ENCODE measurements around the gene TDRD7.

- TF ChIP-seq E2F1 (CRISPR knock-in tag; IDR thresholded peaks at IDR 0.05), result no peak
- TF ChIP-seq, protein P1, sequence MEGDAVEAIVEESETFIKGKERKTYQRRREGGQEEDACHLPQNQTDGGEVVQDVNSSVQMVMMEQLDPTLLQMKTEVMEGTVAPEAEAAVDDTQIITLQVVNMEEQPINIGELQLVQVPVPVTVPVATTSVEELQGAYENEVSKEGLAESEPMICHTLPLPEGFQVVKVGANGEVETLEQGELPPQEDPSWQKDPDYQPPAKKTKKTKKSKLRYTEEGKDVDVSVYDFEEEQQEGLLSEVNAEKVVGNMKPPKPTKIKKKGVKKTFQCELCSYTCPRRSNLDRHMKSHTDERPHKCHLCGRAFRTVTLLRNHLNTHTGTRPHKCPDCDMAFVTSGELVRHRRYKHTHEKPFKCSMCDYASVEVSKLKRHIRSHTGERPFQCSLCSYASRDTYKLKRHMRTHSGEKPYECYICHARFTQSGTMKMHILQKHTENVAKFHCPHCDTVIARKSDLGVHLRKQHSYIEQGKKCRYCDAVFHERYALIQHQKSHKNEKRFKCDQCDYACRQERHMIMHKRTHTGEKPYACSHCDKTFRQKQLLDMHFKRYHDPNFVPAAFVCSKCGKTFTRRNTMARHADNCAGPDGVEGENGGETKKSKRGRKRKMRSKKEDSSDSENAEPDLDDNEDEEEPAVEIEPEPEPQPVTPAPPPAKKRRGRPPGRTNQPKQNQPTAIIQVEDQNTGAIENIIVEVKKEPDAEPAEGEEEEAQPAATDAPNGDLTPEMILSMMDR (IDR thresholded peaks at IDR 0.05), result no peak
- TF ChIP-seq IRF2 (CRISPR knock-in tag; IDR thresholded peaks at IDR 0.05; ENCODE audit: borderline replicate concordance, low read depth), result no peak
- no peak for TF ChIP-seq ELF4 (CRISPR knock-in tag; IDR thresholded peaks at IDR 0.05; ENCODE audit: low read depth)
- TF ChIP-seq TEAD4 (CRISPR knock-in tag; IDR thresholded peaks at IDR 0.05), result no peak
- no peak for TF ChIP-seq MAX (CRISPR knock-in tag; IDR thresholded peaks at IDR 0.05)
- no peak for TF ChIP-seq NR2C2 (CRISPR knock-in tag; IDR thresholded peaks at IDR 0.05)
- TF ChIP-seq ZNF317 (CRISPR knock-in tag; IDR thresholded peaks at IDR 0.05; ENCODE audit: borderline replicate concordance, low read depth), result no peak
- TF ChIP-seq ZNF263 (CRISPR knock-in tag; IDR thresholded peaks at IDR 0.05; ENCODE audit: low read depth), result no peak
- no peak for TF ChIP-seq SP1 (CRISPR knock-in tag; conservative IDR thresholded peaks at IDR 0.05)
These were observed 109.9 kb downstream of the TDRD7 start for GRCh38 chr9:97521576-97522333.

Data from WTC11 (cell line).